ENCODE results near the gene CEMIP. TPM values are rescaled to one million over a fixed set of nuclear protein-coding genes. Genes with fewer than 3 reads are reported as not detected.

Gene CEMIP
- total RNA-seq, 6 experiments from 2014 or later: 5.8 to 53.2 (median 48.3) TPM

GRCh38 chr15:81000144-81000623, 221.0 kb downstream of the CEMIP start:
- no peak for DNase-seq
- TF ChIP-seq, protein P1, sequence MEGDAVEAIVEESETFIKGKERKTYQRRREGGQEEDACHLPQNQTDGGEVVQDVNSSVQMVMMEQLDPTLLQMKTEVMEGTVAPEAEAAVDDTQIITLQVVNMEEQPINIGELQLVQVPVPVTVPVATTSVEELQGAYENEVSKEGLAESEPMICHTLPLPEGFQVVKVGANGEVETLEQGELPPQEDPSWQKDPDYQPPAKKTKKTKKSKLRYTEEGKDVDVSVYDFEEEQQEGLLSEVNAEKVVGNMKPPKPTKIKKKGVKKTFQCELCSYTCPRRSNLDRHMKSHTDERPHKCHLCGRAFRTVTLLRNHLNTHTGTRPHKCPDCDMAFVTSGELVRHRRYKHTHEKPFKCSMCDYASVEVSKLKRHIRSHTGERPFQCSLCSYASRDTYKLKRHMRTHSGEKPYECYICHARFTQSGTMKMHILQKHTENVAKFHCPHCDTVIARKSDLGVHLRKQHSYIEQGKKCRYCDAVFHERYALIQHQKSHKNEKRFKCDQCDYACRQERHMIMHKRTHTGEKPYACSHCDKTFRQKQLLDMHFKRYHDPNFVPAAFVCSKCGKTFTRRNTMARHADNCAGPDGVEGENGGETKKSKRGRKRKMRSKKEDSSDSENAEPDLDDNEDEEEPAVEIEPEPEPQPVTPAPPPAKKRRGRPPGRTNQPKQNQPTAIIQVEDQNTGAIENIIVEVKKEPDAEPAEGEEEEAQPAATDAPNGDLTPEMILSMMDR (IDR thresholded peaks at IDR 0.05): no peak
- H3K9me3 Mint-ChIP-seq: peaks cover 4% of the 10 kb centered on the region
- H3K27me3 Mint-ChIP-seq (ENCODE audit: insufficient read depth): no peaks in the 10 kb centered on the region
- H3K36me3 Mint-ChIP-seq (ENCODE audit: low read depth): peaks cover 16% of the 10 kb centered on the region; the same call in 1 of the 2 replicates
- peaks cover 34% of the 10 kb centered on the region for H3K4me1 Mint-ChIP-seq (ENCODE audit: low read depth)
- peak overlapping the region; percentile 94 for H3K27ac Mint-ChIP-seq
- H3K4me3 Mint-ChIP-seq: peak overlapping the region; percentile 93

- Mint-ChIP-seq H3K9me3 (peaks cover 4% of the 10 kb centered on the region), H3K4me3 (peak within 1 kb of the TSS; percentile 93), H3K4me1 (ENCODE audit: low read depth) (peaks cover 39% of the 10 kb centered on the region), H3K36me3 (ENCODE audit: low read depth) (peaks cover 16% of the 10 kb centered on the region; the same call in 1 of the 2 replicates), H3K27ac (peak within 1 kb of the TSS; percentile 94), H3K27me3 (ENCODE audit: insufficient read depth) (no peaks in the 10 kb centered on the region; the same call in 1 of the 2 replicates)
- DNase-seq: peak; percentile 85
- TF ChIP-seq, protein P1 (IDR thresholded peaks at IDR 0.05): no peak
Observed at GRCh38 chr15:81000624-81001151, 221.5 kb downstream of the CEMIP start, which contains the start of gene TLNRD1. Gene TLNRD1, plus strand, starts transcription at chr15:81000923. Its CDS starts 1,349 bp downstream, at chr15:81002272.

Small RNAs within 50 kb of the gene (microRNA-seq; reads per million reads assigned to microRNA genes)
- not detected for gene MIR4514
- gene MIR549A: not detected

Other genes starting within 250 kb of the CEMIP start
- gene ABHD17C, start 84.1 kb upstream of the CEMIP start, total RNA-seq (2021; fragmentation: NEBNext Ultra II Directional; extraction: Animal tissue kit (Norgen Biotek cat#: 25700)): 10 to 100 TPM in 5 of 6 experiments, 1 to 10 TPM in 1; 8.5 to 21.4 (median 15.9) TPM
- 10 to 100 TPM; 31.8 to 42.1 (median 38.3) TPM for gene MESD, start 210.4 kb downstream of the CEMIP start, total RNA-seq (2021; fragmentation: NEBNext Ultra II Directional; extraction: Animal tissue kit (Norgen Biotek cat#: 25700))
- 10 to 100 TPM in 5 of 6 experiments, 1 to 10 TPM in 1; 8.8 to 14.3 (median 12.7) TPM for gene TLNRD1, start 221.6 kb downstream of the CEMIP start, total RNA-seq (2021; fragmentation: NEBNext Ultra II Directional; extraction: Animal tissue kit (Norgen Biotek cat#: 25700))

Data from HFFc6 (cell line).